SU-DHL-6 (cell line): ENCODE data around the gene CARD16.

Experiments
- EZH2phosphoT487 ChIP-seq: fragments of 200-600 bp; sonication (generic), shearing (Covaris generic); conservative IDR thresholded peaks from 2 replicates; pipeline ENCODE4 v1.6.1; 2018; ENCODE audit warnings: mild to moderate bottlenecking, antibody characterized with exemption, low read length, moderate library complexity, mixed read lengths
- TF ChIP-seq, protein P1 (sequence below): fragments of 200-600 bp; sonication (generic); IDR thresholded peaks from one replicate; pipeline ENCODE4 v1.5.1; 2017; ENCODE audit warnings: antibody characterized with exemption, mild to moderate bottlenecking, low read length, moderate library complexity; ENCODE audit not compliant: insufficient read depth, poor library complexity, severe bottlenecking

DNA sequence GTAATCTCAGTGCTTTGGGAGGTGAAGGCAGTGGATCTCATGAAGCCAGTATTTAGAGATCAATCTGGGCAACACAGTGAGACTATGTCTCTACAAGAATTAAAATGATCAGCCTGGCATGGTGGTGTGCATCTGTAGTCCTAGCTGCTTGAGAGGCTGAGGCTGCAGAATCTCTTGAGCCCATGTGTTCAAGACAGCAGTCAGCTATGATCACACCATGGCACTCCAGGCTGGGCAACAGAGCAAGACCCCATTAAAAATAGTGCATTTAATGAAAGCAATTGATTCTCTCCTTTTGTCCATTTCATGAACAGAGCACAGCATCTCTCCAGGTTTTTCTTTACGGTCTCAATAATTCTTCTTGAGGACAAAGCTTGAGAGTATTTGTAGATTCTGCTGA is 11.3 kb upstream of the CARD16 start:
- TF ChIP-seq, protein P1, sequence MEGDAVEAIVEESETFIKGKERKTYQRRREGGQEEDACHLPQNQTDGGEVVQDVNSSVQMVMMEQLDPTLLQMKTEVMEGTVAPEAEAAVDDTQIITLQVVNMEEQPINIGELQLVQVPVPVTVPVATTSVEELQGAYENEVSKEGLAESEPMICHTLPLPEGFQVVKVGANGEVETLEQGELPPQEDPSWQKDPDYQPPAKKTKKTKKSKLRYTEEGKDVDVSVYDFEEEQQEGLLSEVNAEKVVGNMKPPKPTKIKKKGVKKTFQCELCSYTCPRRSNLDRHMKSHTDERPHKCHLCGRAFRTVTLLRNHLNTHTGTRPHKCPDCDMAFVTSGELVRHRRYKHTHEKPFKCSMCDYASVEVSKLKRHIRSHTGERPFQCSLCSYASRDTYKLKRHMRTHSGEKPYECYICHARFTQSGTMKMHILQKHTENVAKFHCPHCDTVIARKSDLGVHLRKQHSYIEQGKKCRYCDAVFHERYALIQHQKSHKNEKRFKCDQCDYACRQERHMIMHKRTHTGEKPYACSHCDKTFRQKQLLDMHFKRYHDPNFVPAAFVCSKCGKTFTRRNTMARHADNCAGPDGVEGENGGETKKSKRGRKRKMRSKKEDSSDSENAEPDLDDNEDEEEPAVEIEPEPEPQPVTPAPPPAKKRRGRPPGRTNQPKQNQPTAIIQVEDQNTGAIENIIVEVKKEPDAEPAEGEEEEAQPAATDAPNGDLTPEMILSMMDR: no peak
- no peak for TF ChIP-seq EZH2phosphoT487
